ENCODE measurements around the gene MCCC1. TPM values are rescaled to one million over a fixed set of nuclear protein-coding genes. Genes with fewer than 3 reads are reported as not detected.

The MCCC1 gene
- total and polyA plus RNA-seq, 2 of the 4 experiments (the other 2 are of a cell fraction) = 14.2 to 17.9 TPM

DNA sequence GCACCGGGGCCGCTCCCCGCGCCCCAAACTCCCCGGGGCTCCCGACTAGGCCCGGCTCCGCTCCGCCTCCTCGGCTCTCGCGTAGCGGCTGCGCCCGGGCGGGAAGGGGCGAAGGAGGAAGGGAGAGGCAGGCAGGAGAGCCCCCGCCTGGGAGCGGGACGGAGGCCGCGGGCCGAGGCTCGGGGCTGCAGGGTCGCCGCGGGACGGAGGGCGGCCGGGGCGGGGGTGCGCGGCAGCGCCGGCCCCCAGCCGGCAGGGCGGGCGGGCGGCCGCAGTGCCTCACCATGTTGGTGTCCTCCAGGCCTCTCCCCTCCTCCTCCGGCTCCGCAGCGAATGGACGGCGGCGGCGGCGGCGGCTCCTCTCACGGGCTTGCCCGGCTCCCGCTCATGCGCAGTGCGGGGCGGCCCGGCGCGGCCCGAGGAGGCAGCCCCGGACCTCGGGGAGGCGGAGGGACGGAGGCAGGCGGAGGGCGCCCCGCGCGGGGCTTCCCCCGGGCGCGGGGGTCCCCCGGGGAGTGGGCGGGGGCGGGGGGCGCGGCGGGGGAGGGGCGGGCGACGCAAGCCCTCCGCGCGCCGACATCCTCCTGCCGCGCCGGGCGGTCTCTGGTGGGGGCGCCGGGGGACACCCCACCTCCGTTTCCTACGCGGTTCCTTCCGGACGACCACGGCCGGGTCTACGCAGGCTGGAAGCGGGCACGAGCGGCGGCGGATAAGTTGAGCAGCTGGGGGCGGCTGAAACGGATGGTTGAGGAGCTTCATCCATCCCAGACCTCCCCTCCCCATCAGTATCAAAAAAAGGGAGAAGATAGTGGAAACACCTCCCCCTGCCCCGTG, 118.9 kb downstream of the MCCC1 start, which contains the start of gene DCUN1D1:
TSS of gene DCUN1D1 (minus strand) at position 335 of the 834 bp plus-strand sequence. CDS start at position 286, 49 bp downstream.
- Histone ChIP-seq H3K18ac (ENCODE audit: low read depth, low read length) (peak within 1 kb of the TSS; percentile 30; the same call in 1 of the 2 replicates), H3K27ac (ENCODE audit: insufficient read depth, low read length) (peak within 1 kb of the TSS; percentile 72), H2BK5ac (ENCODE audit: low read depth, low read length, poor library complexity, severe bottlenecking) (peak within 1 kb of the TSS; percentile 35), H3K27me3 (ENCODE audit: control insufficient read depth, insufficient read depth, low read length) (no peaks in the 10 kb centered on the region), H3K4me1 (ENCODE audit: control insufficient read depth, insufficient read depth, low read length) (peaks cover 2% of the 10 kb centered on the region), H3K23ac (ENCODE audit: low read depth, low read length) (peak within 1 kb of the TSS; percentile 89), H4K8ac (ENCODE audit: low read depth in 2 of 2, low read length in 2 of 2) (peak within 1 kb of the TSS; percentile 87 to 88), H2BK120ac (ENCODE audit: low read depth, low read length) (peak within 1 kb of the TSS; percentile 61; the same call in 1 of the 2 replicates), H3K4ac (ENCODE audit: low read depth, low read length) (peak within 1 kb of the TSS; percentile 80), H3K9me1 (ENCODE audit: insufficient read depth, low read length) (no peaks in the 10 kb centered on the region), H2AK5ac (ENCODE audit: low read depth, low read length) (peak within 1 kb of the TSS; percentile 49; the same call in 1 of the 2 replicates), H3K56ac (ENCODE audit: extremely low read depth, insufficient read depth, low read length) (no peak within 1 kb of the TSS; the same call in 1 of the 2 replicates), H3K36me3 (ENCODE audit: control insufficient read depth, insufficient read depth, low read length) (no peaks in the 10 kb centered on the region), H2BK15ac (ENCODE audit: low read depth, low read length) (no peak within 1 kb of the TSS), H3K14ac (replicated peaks; ENCODE audit: low read depth, low read length) (peak within 1 kb of the TSS; percentile 76), H3K4me2 (ENCODE audit: low read depth, low read length) (peak within 1 kb of the TSS; percentile 100), H4K5ac (ENCODE audit: low read depth, low read length) (peak within 1 kb of the TSS; percentile 83), H4K20me1 (ENCODE audit: insufficient read depth, low read length) (peaks cover 21% of the 10 kb centered on the region), H3K9me3 (ENCODE audit: control insufficient read depth, insufficient read depth, low read length) (no peaks in the 10 kb centered on the region), H4K91ac (ENCODE audit: insufficient read depth, low read depth, low read length) (peak within 1 kb of the TSS; percentile 71), H2AK9ac (replicated peaks; ENCODE audit: low read depth, low read length, poor library complexity) (peak within 1 kb of the TSS; percentile 77), H3K79me1 (ENCODE audit: low read depth in 1 of 2, low read length in 2 of 2) (peaks cover 9 to 25% of the 10 kb centered on the region in 2 experiments), H2AFZ (replicated peaks; ENCODE audit: low read length, poor library complexity) (peak within 1 kb of the TSS; percentile 94), H2BK20ac (ENCODE audit: low read depth, low read length) (no peak within 1 kb of the TSS), H3K9ac (ENCODE audit: low read depth, low read length) (peak within 1 kb of the TSS; percentile 92), H3K4me3 (ENCODE audit: insufficient read depth, low read depth, low read length) (peak within 1 kb of the TSS; percentile 80)
- 0% methylated on average over 9 of the region's 106 CpGs; no CpG with 5 or more reads in 1 of the 2 experiments for WGBS, 2 experiments (ENCODE audit: extremely low coverage in 2 of 2, insufficient read length in 1 of 2)
- dilution Hi-C loops (cut with HindIII; ENCODE audit: low sequenced_read_pairs, unreplicated experiment) (no loop called here), in situ Hi-C loops (cut with MboI; ENCODE audit: low sequenced_read_pairs) (no loop called here), intact Hi-C loops (cut with micrococcal nuclease) (loop anchor here (5.0 kb wide), 1 partner anchor 117 kb away; the partner anchor contains the start of gene MCCC1)
- CTCF ChIA-PET = interaction anchor here (1.1 kb wide), 1 partner anchor 98 kb away, joined by 3 read pairs; no protein-coding TSS in a partner anchor
- no TSS peak for BruUV-seq (replicated peaks)
- DNase-seq (peak; percentile 73), ATAC-seq (ENCODE audit: low read depth) (peak; percentile 95)
- no peak for TF ChIP-seq RAD21 (IDR thresholded peaks at IDR 0.05; ENCODE audit: low read length)
- TF ChIP-seq, protein P1, sequence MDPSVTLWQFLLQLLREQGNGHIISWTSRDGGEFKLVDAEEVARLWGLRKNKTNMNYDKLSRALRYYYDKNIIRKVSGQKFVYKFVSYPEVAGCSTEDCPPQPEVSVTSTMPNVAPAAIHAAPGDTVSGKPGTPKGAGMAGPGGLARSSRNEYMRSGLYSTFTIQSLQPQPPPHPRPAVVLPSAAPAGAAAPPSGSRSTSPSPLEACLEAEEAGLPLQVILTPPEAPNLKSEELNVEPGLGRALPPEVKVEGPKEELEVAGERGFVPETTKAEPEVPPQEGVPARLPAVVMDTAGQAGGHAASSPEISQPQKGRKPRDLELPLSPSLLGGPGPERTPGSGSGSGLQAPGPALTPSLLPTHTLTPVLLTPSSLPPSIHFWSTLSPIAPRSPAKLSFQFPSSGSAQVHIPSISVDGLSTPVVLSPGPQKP (IDR thresholded peaks at IDR 0.05; ENCODE audit: borderline replicate concordance, low read depth, low read length) = no peak
- TF ChIP-seq SMC3 (IDR thresholded peaks at IDR 0.05; ENCODE audit: low read depth, low read length) = no peak
- TF ChIP-seq MAFK (IDR thresholded peaks at IDR 0.05; ENCODE audit: low read depth, low read length) = no peak
- TF ChIP-seq POLR2A (IDR thresholded peaks at IDR 0.05; ENCODE audit: low read depth, low read length) = no peak; the same call in none of the 2 replicates
- TF ChIP-seq MAZ (IDR thresholded peaks at IDR 0.05; ENCODE audit: borderline replicate concordance, low read depth, low read length) = peak; percentile 64; the same call in 1 of the 2 replicates
- TF ChIP-seq CHD1 (IDR thresholded peaks at IDR 0.05; ENCODE audit: low read depth, low read length) = 0 out of 2 replicates have a peak, but pooled peaks have one; percentile 51
- TF ChIP-seq, protein P2, sequence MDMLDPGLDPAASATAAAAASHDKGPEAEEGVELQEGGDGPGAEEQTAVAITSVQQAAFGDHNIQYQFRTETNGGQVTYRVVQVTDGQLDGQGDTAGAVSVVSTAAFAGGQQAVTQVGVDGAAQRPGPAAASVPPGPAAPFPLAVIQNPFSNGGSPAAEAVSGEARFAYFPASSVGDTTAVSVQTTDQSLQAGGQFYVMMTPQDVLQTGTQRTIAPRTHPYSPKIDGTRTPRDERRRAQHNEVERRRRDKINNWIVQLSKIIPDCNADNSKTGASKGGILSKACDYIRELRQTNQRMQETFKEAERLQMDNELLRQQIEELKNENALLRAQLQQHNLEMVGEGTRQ (IDR thresholded peaks at IDR 0.05; ENCODE audit: low read depth, low read length) = no peak
- POLR2A ChIA-PET (ENCODE audit: unreplicated experiment) = no interaction called here
